ENCODE data around the gene GREM2. TPM values are rescaled to one million over a fixed set of nuclear protein-coding genes. Genes with fewer than 3 reads are reported as not detected.

The GREM2 gene
- total RNA-seq, 1 donor from 2014 or later: not detected

DNA sequence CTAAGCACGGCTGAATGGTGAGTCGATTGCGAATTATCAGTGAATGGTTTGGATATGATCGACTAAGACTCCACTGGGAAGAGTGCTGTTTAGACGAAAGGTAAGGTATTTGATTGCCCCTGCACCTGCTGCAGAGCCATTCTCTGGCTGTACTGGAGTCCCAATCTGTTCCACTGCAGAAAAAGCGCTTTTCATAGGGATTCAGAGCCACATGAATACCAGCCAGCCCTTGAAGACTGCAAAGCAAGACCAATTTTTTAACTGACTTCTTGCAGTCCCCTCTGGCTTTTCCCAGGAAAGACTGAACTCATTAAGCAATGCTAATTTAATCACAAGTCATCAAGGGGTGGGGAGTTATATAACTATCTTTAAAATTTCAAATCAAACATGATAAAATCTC lies 1.3 kb downstream of the GREM2 start:
- no peak for DNase-seq (ENCODE audit: low read depth in 2 of 2)

GRCh38 chr1:240609527-240610060 lies 2.4 kb downstream of the GREM2 start:
- DNase-seq (ENCODE audit: low read depth in 2 of 2): no peak

GRCh38 chr1:240608707-240609106 lies 3.2 kb downstream of the GREM2 start:
- DNase-seq (ENCODE audit: low read depth in 2 of 2): no peak

DNA sequence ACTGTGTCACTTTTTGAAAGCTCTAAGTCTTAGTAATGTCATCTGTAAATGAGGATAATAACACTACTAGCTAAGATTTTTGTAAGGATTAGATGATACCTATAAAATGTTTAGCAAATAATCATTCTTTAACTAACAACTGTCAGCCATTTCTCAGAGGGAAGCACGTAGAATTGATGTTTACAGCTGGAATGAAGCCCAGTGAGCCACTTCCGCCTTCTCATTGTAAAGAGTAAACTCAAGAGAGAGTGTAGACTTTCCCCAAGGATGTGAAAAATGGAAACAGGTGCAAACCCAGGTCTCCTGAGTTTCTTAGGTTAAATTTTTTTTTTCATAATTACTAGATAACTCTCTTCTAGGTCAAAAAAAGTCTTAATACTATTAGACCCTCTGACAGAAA lies 4.9 kb downstream of the GREM2 start:
- DNase-seq (ENCODE audit: low read depth in 2 of 2): peak in 1 of 2 donors; percentile 16

- DNase-seq (ENCODE audit: low read depth in 2 of 2): no peak
These were observed 9.8 kb downstream of the GREM2 start for GRCh38 chr1:240602189-240602588.

DNA sequence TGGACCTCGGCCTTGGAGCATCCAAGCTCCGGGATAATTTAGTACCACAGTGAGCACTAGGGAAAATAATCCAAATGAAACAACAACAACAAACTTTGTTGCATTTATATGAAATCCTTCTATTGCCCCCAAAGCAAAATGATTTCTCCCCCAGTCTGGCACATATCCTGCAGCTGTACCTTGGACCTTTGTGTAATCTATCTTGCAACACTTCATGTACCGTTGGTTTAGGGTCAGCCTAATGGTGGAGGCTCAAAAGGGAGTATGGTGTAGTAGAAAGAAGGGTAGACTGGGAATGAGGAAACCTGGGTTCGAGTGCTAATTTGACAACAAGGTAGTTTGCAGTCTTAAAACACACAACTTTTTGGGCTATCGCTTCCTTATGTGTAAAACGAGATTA lies 12.1 kb downstream of the GREM2 start:
- no peak for DNase-seq (ENCODE audit: low read depth in 2 of 2)

DNA sequence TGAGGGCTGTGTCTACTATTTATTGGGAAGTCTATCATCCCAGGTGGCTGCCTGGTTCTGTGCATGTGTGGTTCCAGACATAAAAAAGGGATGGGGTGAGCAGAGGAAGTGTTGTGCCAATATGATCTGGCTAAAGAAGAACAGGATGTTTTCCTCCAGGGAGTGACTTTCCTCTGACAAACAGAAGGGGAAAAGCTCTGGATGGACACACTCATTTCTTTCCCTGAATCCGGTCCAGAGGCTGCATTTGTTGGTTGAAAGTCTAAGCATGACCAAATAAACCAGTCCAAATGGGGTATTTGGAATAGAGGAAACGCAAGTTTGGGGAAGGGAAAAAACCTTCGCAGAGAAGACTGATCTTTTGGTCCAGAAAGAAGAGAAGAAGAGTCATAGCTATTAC lies 12.7 kb downstream of the GREM2 start:
- no peak for DNase-seq (ENCODE audit: low read depth in 2 of 2)

GRCh38 chr1:240598216-240599001 lies 13.5 kb downstream of the GREM2 start:
- DNase-seq (ENCODE audit: low read depth in 2 of 2): no peak

DNA sequence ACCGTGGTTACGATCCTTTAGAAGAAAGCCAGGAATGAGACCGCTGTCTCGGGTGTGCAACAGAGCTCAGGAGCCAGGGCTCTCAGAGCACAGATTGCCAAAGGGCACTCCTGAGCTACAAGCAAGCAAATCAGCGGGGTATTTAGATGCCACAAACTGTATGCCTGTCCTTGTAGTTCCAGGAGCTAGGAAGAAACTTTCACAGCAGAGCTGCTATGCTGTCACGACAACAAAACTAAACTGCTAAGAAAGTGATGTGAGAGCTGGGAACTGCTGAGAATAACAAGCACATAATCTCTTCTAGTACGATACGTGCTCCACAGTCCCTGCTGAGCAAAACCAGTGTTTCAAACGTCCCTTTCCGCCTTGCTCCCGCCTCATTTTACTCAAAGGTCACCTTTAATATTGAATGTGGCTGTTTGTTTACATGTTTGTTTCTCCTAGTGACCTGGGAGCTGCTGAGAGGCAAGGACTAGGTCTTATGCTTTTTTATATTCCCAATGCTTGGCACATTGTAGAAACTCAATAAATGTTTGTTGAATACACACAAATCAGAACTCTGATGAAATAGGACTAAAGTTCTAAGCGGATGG lies 14.7 kb downstream of the GREM2 start:
- DNase-seq (ENCODE audit: low read depth in 2 of 2): no peak

DNA sequence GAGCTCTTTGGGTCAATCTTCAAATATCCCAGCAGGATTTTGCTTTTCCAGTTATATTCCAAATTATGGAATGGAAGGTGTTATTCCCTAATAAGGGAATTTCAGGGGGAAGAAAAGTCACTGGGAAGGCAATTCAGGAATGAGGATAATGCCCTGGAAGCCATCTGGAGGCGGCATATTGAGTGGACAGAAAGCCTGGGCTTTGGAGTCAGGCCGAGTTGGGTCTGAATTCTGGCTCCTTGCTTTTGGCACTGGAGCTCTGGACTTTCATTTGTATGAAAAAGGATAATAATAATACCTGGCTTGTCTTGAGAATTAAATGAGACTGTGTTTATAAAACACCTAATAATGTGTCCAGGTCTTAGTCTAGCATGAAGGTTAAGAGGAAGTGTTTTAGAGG lies 16.5 kb downstream of the GREM2 start:
- no peak for DNase-seq (ENCODE audit: low read depth in 2 of 2)

DNA sequence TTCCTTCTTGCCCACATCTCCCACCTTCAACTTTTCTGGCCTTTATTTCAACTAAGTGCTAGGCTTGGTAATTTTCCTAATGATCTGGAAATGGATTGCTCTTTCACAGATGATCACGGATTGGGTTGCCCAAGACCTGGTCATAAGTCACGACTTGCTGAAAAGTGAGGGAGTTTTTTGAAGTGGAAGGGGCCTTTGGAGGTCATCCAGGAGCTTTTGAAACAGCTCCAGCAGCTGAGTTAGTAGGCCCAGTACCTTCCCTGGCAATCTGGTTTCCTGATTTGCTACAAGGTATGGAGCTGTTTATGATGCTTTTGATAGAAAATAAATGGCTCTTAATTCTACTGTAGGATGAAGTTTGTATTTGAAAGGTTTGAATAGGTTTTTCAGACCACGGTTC lies 20.4 kb downstream of the GREM2 start:
- no peak for DNase-seq (ENCODE audit: low read depth in 2 of 2)

GRCh38 chr1:240591078-240591477 lies 20.9 kb downstream of the GREM2 start:
- DNase-seq (ENCODE audit: low read depth in 2 of 2): no peak

GRCh38 chr1:240589585-240590110 lies 22.3 kb downstream of the GREM2 start:
- no peak for DNase-seq (ENCODE audit: low read depth in 2 of 2)

DNA sequence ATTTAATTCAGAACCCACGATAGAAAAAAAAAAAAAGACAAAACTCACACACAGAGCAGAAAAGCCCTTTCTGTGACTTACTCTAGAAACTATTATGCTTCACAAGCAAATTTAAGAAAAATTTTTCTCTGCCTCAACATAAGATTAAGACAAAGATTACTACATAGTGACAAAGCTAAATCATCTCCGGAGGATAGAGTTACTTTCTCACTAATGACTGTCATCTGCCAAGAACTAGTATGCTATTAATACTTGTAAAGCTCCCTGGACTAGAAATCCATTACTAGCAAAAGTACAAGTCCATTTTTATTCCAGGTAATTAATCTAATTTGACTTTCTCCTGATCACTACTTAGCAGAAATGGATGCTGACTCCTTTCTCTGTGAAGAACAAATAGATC lies 25.9 kb downstream of the GREM2 start:
- no peak for DNase-seq (ENCODE audit: low read depth in 2 of 2)

- DNase-seq (ENCODE audit: low read depth in 2 of 2): no peak
These were observed 29.0 kb downstream of the GREM2 start for GRCh38 chr1:240582953-240583352.

- DNase-seq (ENCODE audit: low read depth in 2 of 2): no peak
These were observed 32.4 kb downstream of the GREM2 start for GRCh38 chr1:240579511-240579910.

DNA sequence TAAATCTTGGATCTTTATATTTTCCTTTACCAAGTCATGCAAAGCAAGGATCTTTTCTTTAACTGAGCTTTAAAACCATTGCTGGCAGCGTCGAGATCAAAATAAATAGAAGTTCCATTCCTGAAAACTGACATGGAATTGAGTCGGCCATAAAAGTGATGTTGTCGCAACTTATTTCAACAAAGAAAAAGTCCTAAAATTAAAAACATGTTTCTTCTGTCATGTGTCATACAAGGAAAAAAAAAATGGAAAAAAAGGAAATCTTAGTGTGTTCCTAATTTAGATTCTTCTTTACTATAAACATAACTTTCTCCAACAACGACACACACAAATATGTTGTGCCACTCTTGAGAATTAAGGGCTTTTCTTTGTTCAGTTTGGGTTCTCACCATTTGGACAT lies 34.9 kb downstream of the GREM2 start:
- no peak for DNase-seq (ENCODE audit: low read depth in 2 of 2)

- DNase-seq (ENCODE audit: low read depth in 2 of 2): peak in 1 of 2 donors; percentile 53
These were observed 35.8 kb downstream of the GREM2 start for GRCh38 chr1:240575981-240576662.

GRCh38 chr1:240572328-240572727 lies 39.6 kb downstream of the GREM2 start:
- no peak for DNase-seq (ENCODE audit: low read depth in 2 of 2)

DNA sequence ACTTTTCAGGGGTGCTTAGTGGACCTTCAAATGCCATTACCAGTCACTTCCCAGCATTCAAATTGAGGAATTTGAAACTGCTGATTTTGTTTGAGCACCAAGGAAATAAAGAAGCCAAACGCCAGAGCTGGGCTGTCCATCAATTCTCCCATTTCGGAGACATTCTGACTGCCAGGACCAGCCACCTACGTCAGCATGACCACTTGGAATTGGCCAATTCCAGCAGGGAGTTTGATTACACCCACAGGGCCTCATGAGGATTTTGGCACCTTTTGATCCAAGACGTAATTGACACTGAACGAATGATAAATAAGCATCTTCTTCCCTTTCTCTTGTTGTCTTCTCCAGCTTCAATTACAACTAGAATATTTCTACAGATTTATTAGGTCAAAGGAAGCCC lies 40.2 kb downstream of the GREM2 start:
- DNase-seq (ENCODE audit: low read depth in 2 of 2): no peak

GRCh38 chr1:240567066-240567465 lies 44.9 kb downstream of the GREM2 start:
- DNase-seq (ENCODE audit: low read depth in 2 of 2): no peak

GRCh38 chr1:240562779-240563178 lies 49.2 kb downstream of the GREM2 start:
- no peak for DNase-seq (ENCODE audit: low read depth in 2 of 2)
